Neural cell (in vitro differentiated cells): ENCODE results near the gene AKT1S1.

Source experiments
- CTCF ChIP-seq: fragments of 450-650 bp; IDR thresholded peaks from 2 replicates; pipeline ENCODE4 v1.5.1; 2014; ENCODE audit warnings: antibody characterized with exemption, mild to moderate bottlenecking, moderate library complexity; ENCODE audit not compliant: poor library complexity, severe bottlenecking
- EP300 ChIP-seq: fragments of 450-650 bp; conservative IDR thresholded peaks from 2 replicates; pipeline ENCODE4 v1.6.1; 2014; ENCODE audit warnings: antibody characterized with exemption, mild to moderate bottlenecking, moderate library complexity; ENCODE audit not compliant: poor library complexity, severe bottlenecking
- EZH2 ChIP-seq: fragments of 200-600, 300-800 bp; shearing (Covaris generic), sonication (generic); IDR thresholded peaks from 2 replicates; pipeline ENCODE4 v1.6.1; 2014; ENCODE audit warnings: antibody characterized with exemption, low read length, borderline replicate concordance, mild to moderate bottlenecking; ENCODE audit not compliant: insufficient read depth, poor library complexity, severe bottlenecking
- RAD21 ChIP-seq: fragments of 450-650 bp; conservative IDR thresholded peaks from 2 replicates; pipeline ENCODE4 v1.6.1; 2014; ENCODE audit warnings: antibody characterized with exemption, mild to moderate bottlenecking, moderate library complexity
- REST ChIP-seq: IDR thresholded peaks from 2 replicates; pipeline ENCODE4 v1.6.1; 2012; ENCODE audit warnings: borderline replicate concordance
- SMC3 ChIP-seq: fragments of 450-650 bp; conservative IDR thresholded peaks from 2 replicates; pipeline ENCODE4 v1.6.1; 2014; ENCODE audit warnings: antibody characterized with exemption, mild to moderate bottlenecking, moderate library complexity; ENCODE audit not compliant: poor library complexity

- no peak for TF ChIP-seq CTCF
- TF ChIP-seq RAD21, result no peak
- no peak for TF ChIP-seq EP300
- TF ChIP-seq EZH2, result no peak
- no peak for TF ChIP-seq SMC3
- no peak for TF ChIP-seq REST
Measured at GRCh38 chr19:49875177-49875576, 2.0 kb downstream of the AKT1S1 start.
